ENCODE measurements around the gene SDHD.
"Not testable (repeated sequence)": the region's sequence is repeated elsewhere in the genome, so short reads cannot be mapped to it uniquely, and the experiment has no call there.

The SDHD gene

DNA sequence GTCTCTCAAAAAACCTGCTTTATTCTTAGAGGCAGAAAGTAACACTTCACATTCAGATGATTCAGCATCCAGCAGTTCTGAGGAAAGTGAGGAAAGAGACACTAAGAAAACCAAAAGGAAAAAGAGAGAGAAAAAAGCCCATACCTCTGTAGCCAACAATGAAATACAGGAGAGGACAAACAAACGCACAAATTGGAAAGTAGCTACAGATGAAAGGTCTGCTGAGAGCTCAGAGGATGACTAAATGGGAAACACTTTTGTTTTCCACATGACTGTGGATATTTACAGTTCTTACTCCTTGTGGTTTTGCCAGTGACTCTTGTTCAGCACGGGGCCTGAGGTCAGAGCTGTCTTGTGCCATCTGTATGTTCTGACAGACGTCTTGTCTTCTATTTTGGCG lies 3.9 kb upstream of the SDHD start:
- no peak for TF ChIP-seq CTCF (IDR thresholded peaks at IDR 0.05)
- H3K4me3 ChIP-seq (ENCODE audit: low read depth, low read length): no peak overlapping the region
- no peak overlapping the region for H3K27ac ChIP-seq
- H3K9me3 ChIP-seq (ENCODE audit: control insufficient read depth, low read length): no peaks in the 10 kb centered on the region
- H3K9ac ChIP-seq: no peak overlapping the region
- no peak overlapping the region for H2AFZ ChIP-seq
- H3K36me3 ChIP-seq (ENCODE audit: control insufficient read depth, insufficient read depth, low read length): no peaks in the 10 kb centered on the region
- H3K4me2 ChIP-seq (ENCODE audit: low read length): no peak overlapping the region
- H3K79me2 ChIP-seq: peaks cover 10% of the 10 kb centered on the region
- H3K4me1 ChIP-seq: no peaks in the 10 kb centered on the region
- H3K27me3 ChIP-seq (ENCODE audit: control insufficient read depth, insufficient read depth, low read length): no peaks in the 10 kb centered on the region

- no peaks in the 10 kb centered on the region for H3K27me3 ChIP-seq (ENCODE audit: control insufficient read depth, insufficient read depth, low read length)
- no peaks in the 10 kb centered on the region for H3K9me3 ChIP-seq (ENCODE audit: control insufficient read depth, low read length)
- no peak for TF ChIP-seq CTCF (IDR thresholded peaks at IDR 0.05)
- peak overlapping the region; percentile 53 for H3K27ac ChIP-seq
- H2AFZ ChIP-seq: peak overlapping the region; percentile 69
- H3K79me2 ChIP-seq: peaks cover 19% of the 10 kb centered on the region
- peaks cover 6% of the 10 kb centered on the region for H3K4me1 ChIP-seq
- H3K9ac ChIP-seq: peak overlapping the region; percentile 8
- no peaks in the 10 kb centered on the region for H3K36me3 ChIP-seq (ENCODE audit: control insufficient read depth, insufficient read depth, low read length)
- H3K4me3 ChIP-seq (ENCODE audit: low read depth, low read length): peak overlapping the region; percentile 95
- peak overlapping the region; percentile 66 for H3K4me2 ChIP-seq (ENCODE audit: low read length)
Measured at GRCh38 chr11:112085822-112086421, 751 bp upstream of the SDHD start.

DNA sequence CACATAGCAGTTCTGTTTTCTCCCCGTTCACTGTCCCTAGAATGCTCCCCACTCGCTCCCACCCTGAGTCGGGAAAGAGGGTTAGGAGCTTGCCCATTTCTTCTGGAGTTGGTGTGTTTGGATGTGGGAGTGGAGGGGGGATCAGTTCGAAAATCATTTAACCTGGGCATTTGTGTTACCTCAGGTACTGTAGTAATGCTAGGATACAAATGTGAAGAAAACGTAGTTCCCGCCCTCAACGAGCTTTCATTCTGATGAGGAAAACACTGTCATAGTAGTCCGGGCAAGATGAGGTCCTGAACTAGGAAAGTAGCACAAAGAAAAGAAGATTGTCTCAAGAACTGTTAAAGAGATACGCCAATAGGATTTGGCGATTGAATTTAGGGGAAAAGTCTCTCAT lies 539 bp downstream of the SDHD start:
- Histone ChIP-seq H3K27ac (peak overlapping the region; percentile 72), H3K27me3 (ENCODE audit: control insufficient read depth, insufficient read depth, low read length) (no peaks in the 10 kb centered on the region), H3K79me2 (peaks cover 19% of the 10 kb centered on the region), H3K4me3 (ENCODE audit: low read depth, low read length) (peak overlapping the region; percentile 95), H3K36me3 (ENCODE audit: control insufficient read depth, insufficient read depth, low read length) (no peaks in the 10 kb centered on the region), H3K9me3 (ENCODE audit: control insufficient read depth, low read length) (no peaks in the 10 kb centered on the region), H3K9ac (no peak overlapping the region), H3K4me1 (peaks cover 6% of the 10 kb centered on the region), H3K4me2 (ENCODE audit: low read length) (peak overlapping the region; percentile 54), H2AFZ (peak overlapping the region; percentile 77)
- TF ChIP-seq CTCF (IDR thresholded peaks at IDR 0.05): no peak

DNA sequence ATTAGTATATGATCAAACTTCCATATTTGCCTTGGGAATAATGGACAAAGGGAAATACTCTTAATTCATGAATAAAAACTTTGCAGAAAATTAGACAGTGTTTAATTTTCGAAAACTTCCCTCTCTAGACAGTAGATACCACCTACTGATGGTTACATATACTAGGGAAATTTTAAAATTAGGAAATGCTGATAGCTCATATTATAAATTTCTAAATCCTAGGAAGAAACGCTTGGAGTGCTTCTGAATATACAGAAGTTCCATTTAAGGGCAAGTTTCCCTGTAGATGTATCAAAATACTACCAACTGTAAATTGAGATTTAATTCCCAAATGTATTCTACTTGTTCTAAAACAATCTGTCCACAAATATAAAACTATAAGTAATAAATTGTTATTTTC lies 8.6 kb downstream of the SDHD start:
- H3K4me3 ChIP-seq (ENCODE audit: low read depth, low read length); H3K4me2 ChIP-seq (ENCODE audit: low read length); H3K79me2 ChIP-seq; H3K9ac ChIP-seq; H3K27ac ChIP-seq; H3K36me3 ChIP-seq (ENCODE audit: control insufficient read depth, insufficient read depth, low read length); H3K4me1 ChIP-seq; H2AFZ ChIP-seq; H3K9me3 ChIP-seq (ENCODE audit: control insufficient read depth, low read length); H3K27me3 ChIP-seq (ENCODE audit: control insufficient read depth, insufficient read depth, low read length): not testable (repeated sequence)

DNA sequence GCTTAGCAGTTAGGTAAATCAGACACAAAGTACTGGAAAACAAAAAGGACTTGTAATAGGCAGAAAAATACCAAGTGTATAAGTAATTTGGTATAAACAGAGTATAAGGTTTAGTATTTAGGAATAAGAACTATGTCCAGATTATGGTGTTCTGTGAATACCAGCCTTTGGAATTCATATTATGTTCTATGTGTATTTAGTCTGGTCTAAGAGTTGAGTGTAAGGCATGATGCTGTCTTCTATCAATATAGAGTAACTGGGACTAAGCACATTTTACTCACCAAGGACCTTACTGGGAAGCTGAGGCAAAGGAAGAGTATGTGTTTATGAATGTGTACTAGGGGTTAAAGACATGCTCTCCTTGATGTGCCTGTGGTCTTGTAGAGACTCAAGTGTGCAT lies 9.5 kb downstream of the SDHD start:
- no peaks in the 10 kb centered on the region for H3K79me2 ChIP-seq
- no peak overlapping the region for H2AFZ ChIP-seq
- H3K27ac ChIP-seq: no peak overlapping the region
- TF ChIP-seq CTCF (IDR thresholded peaks at IDR 0.05): no peak
- no peaks in the 10 kb centered on the region for H3K27me3 ChIP-seq (ENCODE audit: control insufficient read depth, insufficient read depth, low read length)
- H3K36me3 ChIP-seq (ENCODE audit: control insufficient read depth, insufficient read depth, low read length): no peaks in the 10 kb centered on the region
- no peak overlapping the region for H3K4me2 ChIP-seq (ENCODE audit: low read length)
- peaks cover 4% of the 10 kb centered on the region for H3K4me1 ChIP-seq
- H3K4me3 ChIP-seq (ENCODE audit: low read depth, low read length): no peak overlapping the region
- no peak overlapping the region for H3K9ac ChIP-seq
- no peaks in the 10 kb centered on the region for H3K9me3 ChIP-seq (ENCODE audit: control insufficient read depth, low read length)

Measured in parathyroid adenoma (tissue), 2 donors.